ENCODE measurements around the gene ETV1. TPM values are rescaled to one million over a fixed set of nuclear protein-coding genes. Genes with fewer than 3 reads are reported as not detected.

ETV1 gene
- total RNA-seq, 2 donors from 2014 or later: 1.6 to 4.3 TPM

- Histone ChIP-seq H3K9me3 (no peaks in the 10 kb centered on the region), H3K27me3 (no peaks in the 10 kb centered on the region), H3K36me3 (no peaks in the 10 kb centered on the region), H3K27ac (no peak overlapping the region), H3K4me3 (no peak overlapping the region), H3K4me1 (peaks cover 3% of the 10 kb centered on the region), H3K9ac (ENCODE audit: low read depth in 2 of 2, low read length in 2 of 2) (no peak overlapping the region)
- no peak for TF ChIP-seq CTCF (IDR thresholded peaks at IDR 0.05)
- no peak for DNase-seq
- intact Hi-C loops (cut with DNase I): no loop called here
Observed at GRCh38 chr7:13907831-13908230, 81.6 kb downstream of the ETV1 start.

GRCh38 chr7:13904689-13905088 is 84.8 kb downstream of the ETV1 start:
- no peak overlapping the region for H3K9ac ChIP-seq (ENCODE audit: low read depth in 2 of 2, low read length in 2 of 2)
- no peak for DNase-seq
- TF ChIP-seq CTCF (IDR thresholded peaks at IDR 0.05): no peak
- H3K27ac ChIP-seq: no peak overlapping the region
- no peak overlapping the region for H3K4me3 ChIP-seq
- no peaks in the 10 kb centered on the region for H3K27me3 ChIP-seq
- no peaks in the 10 kb centered on the region for H3K36me3 ChIP-seq
- no peaks in the 10 kb centered on the region for H3K9me3 ChIP-seq
- intact Hi-C loops (cut with DNase I): no loop called here
- H3K4me1 ChIP-seq: no peaks in the 10 kb centered on the region

- intact Hi-C loops (cut with DNase I): no loop called here
- no peaks in the 10 kb centered on the region for H3K9me3 ChIP-seq
- no peaks in the 10 kb centered on the region for H3K36me3 ChIP-seq
- no peak for DNase-seq
- H3K4me3 ChIP-seq: no peak overlapping the region
- H3K9ac ChIP-seq (ENCODE audit: low read depth in 2 of 2, low read length in 2 of 2): no peak overlapping the region
- H3K27me3 ChIP-seq: no peaks in the 10 kb centered on the region
- no peak for TF ChIP-seq CTCF (IDR thresholded peaks at IDR 0.05)
- H3K27ac ChIP-seq: no peak overlapping the region
- H3K4me1 ChIP-seq: peaks cover 3% of the 10 kb centered on the region
Observed at GRCh38 chr7:13904007-13904406, 85.5 kb downstream of the ETV1 start.

GRCh38 chr7:13901577-13901976 is 87.9 kb downstream of the ETV1 start:
- H3K9me3 ChIP-seq: no peaks in the 10 kb centered on the region
- no peak overlapping the region for H3K4me3 ChIP-seq
- intact Hi-C loops (cut with DNase I): no loop called here
- H3K27me3 ChIP-seq: no peaks in the 10 kb centered on the region
- DNase-seq: no peak
- H3K27ac ChIP-seq: no peak overlapping the region
- peaks cover 4% of the 10 kb centered on the region for H3K4me1 ChIP-seq
- H3K36me3 ChIP-seq: no peaks in the 10 kb centered on the region
- H3K9ac ChIP-seq (ENCODE audit: low read depth in 2 of 2, low read length in 2 of 2): no peak overlapping the region
- TF ChIP-seq CTCF (IDR thresholded peaks at IDR 0.05): no peak

GRCh38 chr7:13898957-13899670 is 90.4 kb downstream of the ETV1 start:
- Histone ChIP-seq H3K27ac (no peak overlapping the region), H3K36me3 (no peaks in the 10 kb centered on the region), H3K4me1 (peaks cover 4% of the 10 kb centered on the region), H3K4me3 (no peak overlapping the region), H3K27me3 (no peaks in the 10 kb centered on the region), H3K9me3 (no peaks in the 10 kb centered on the region), H3K9ac (ENCODE audit: low read depth in 2 of 2, low read length in 2 of 2) (no peak overlapping the region)
- intact Hi-C loops (cut with DNase I): no loop called here
- TF ChIP-seq CTCF (IDR thresholded peaks at IDR 0.05): no peak
- no peak for DNase-seq
